Uterus (tissue), 4 donors: Measurements from ENCODE around the gene LFNG. TPM values are rescaled to one million over a fixed set of nuclear protein-coding genes. Genes with fewer than 3 reads are reported as not detected.
A peak's percentile ranks its signal among the peaks of the same experiment; 100 is the strongest.

ENCODE experiments used
- DNase-seq, 2 donors: peaks; one replicate each; pipeline ENCODE4 v3.0.0-alpha.2; 2019 to 2020
- H3K27ac ChIP-seq, 2 donors: fragments of 200-600 bp; sonication (generic); 1 replicate in 1 of 2; 2 replicates in 1 of 2; pipeline ENCODE4 v1.5.1; 2016 to 2018
- H3K27me3 ChIP-seq, 2 donors: fragments of 200-600 bp; sonication (generic); one replicate each; pipeline ENCODE4 v1.5.1; 2018 to 2019; ENCODE audit warnings: control low read depth in 1 of 2
- H3K36me3 ChIP-seq, 2 donors: fragments of 200-600 bp; sonication (generic); one replicate each; pipeline ENCODE4 v1.5.1; 2019; ENCODE audit warnings: control low read depth in 1 of 2
- H3K4me1 ChIP-seq, 2 donors: fragments of 200-600 bp; sonication (generic); one replicate each; pipeline ENCODE4 v1.5.1; 2018 to 2019; ENCODE audit warnings: control low read depth in 1 of 2
- H3K4me3 ChIP-seq, 2 donors: fragments of 200-600 bp; sonication (generic); 1 replicate in 1 of 2; 2 replicates in 1 of 2; pipeline ENCODE4 v1.5.1; 2018 to 2019; ENCODE audit warnings: mild to moderate bottlenecking in 1 of 2
- H3K9me3 ChIP-seq, 2 donors: fragments of 200-600 bp; sonication (generic); one replicate each; pipeline ENCODE4 v1.5.1; 2019; ENCODE audit warnings: control low read depth in 1 of 2
- POLR2A ChIP-seq, 2 donors: fragments of 450-650 bp; IDR thresholded peaks; one replicate each; pipeline ENCODE4 v1.6.1; 2016; ENCODE audit warnings: antibody characterized with exemption in 2 of 2, mild to moderate bottlenecking in 1 of 2, moderate library complexity in 1 of 2
- intact Hi-C: fragments of 100-400 bp; cut with DNase I; formaldehyde crosslinking; loops from one replicate; pipeline ENCODE4 v1.15.1; 2023; ENCODE audit warnings: low total_unique reads
- total RNA-seq, 4 donors: library from RNA; depleted of rRNA in 3 of 4; stranded (reverse); fragments of >200 nt in 3 of 4; gene quantifications; one replicate each; pipeline versions ENCODE4 v1.1.0 to v1.2.4, GENCODE V29; 2014 to 2023
- TF ChIP-seq, protein P1 (sequence below), 4 experiments: fragments of 200-600 bp in 2 of 4; fragments of 450-650 bp in 2 of 4; sonication (generic) in 2 of 4; IDR thresholded peaks; one replicate each; pipeline ENCODE4 v1.5.1; 2016 to 2019; ENCODE audit warnings: antibody characterized with exemption in 4 of 4, mild to moderate bottlenecking in 2 of 4, moderate library complexity in 1 of 4
- donor health status: DM: yes; HTN: yes; CAD: no.

The LFNG gene
- 10 to 100 TPM in 2 of 4 donors, 1 to 10 TPM in 1, not detected in 1; 2.3 to 30.5 (median 26.5) TPM for total RNA-seq

DNA sequence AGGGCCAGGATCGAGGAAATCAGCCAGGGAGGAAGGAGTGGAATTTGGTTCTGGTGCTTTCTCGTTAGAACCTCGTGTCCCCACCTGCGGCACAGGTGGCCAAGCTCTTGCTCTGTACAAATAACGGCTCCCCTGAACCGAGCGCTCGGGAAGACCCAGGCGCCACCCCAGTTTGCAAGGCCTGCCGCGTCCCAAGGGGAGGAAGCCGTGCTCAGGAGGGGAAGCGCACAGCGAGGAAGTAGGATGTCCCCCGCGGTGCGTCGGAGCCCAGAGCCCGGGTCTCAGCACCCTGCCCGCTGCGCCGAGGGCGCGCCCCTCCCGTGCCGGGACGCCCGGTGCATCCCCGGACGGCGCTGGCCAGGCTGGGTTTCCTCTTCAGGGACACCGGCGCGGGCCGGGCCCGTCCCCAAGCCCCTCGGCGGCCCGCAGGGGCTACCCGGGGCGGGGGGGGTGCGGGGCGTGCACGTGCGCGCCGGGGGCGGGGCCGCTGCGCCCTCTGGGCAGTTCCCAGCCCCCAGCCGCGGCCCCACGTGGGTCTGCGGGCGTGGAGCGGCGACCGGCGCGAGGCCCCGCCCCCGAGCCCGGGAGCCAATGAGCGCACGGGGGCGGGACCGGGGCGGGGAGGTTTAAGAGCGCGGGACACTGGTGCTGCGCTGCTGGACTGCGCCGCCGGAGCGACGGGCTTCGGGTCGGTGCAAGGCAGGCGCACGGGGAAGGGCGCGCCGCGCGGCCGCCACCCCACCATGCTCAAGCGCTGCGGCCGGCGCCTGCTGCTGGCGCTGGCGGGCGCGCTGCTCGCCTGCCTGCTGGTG is at the start of gene LFNG:
LFNG (plus strand) TSS at position 656 of the 812 bp plus-strand sequence; CDS start at position 744, 88 bp downstream.
- Histone ChIP-seq H3K9me3 (no peaks in the 10 kb centered on the region), H3K27me3 (peaks cover 0 to 10% of the 10 kb centered on the region in 2 donors), H3K27ac (peak within 1 kb of the TSS; percentile 56 to 67), H3K36me3 (no peaks in the 10 kb centered on the region), H3K4me3 (peak within 1 kb of the TSS; percentile 32 to 51), H3K4me1 (peaks cover 0 to 19% of the 10 kb centered on the region in 2 donors)
- intact Hi-C loops, result no loop called here
- peak; percentile 97 to 98 for TF ChIP-seq POLR2A (IDR thresholded peaks at IDR 0.05)
- TF ChIP-seq, protein P1, sequence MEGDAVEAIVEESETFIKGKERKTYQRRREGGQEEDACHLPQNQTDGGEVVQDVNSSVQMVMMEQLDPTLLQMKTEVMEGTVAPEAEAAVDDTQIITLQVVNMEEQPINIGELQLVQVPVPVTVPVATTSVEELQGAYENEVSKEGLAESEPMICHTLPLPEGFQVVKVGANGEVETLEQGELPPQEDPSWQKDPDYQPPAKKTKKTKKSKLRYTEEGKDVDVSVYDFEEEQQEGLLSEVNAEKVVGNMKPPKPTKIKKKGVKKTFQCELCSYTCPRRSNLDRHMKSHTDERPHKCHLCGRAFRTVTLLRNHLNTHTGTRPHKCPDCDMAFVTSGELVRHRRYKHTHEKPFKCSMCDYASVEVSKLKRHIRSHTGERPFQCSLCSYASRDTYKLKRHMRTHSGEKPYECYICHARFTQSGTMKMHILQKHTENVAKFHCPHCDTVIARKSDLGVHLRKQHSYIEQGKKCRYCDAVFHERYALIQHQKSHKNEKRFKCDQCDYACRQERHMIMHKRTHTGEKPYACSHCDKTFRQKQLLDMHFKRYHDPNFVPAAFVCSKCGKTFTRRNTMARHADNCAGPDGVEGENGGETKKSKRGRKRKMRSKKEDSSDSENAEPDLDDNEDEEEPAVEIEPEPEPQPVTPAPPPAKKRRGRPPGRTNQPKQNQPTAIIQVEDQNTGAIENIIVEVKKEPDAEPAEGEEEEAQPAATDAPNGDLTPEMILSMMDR (IDR thresholded peaks at IDR 0.05), result peak in 1 of 4 experiments; percentile 44
- peak; percentile 76 to 85 for DNase-seq

DNA sequence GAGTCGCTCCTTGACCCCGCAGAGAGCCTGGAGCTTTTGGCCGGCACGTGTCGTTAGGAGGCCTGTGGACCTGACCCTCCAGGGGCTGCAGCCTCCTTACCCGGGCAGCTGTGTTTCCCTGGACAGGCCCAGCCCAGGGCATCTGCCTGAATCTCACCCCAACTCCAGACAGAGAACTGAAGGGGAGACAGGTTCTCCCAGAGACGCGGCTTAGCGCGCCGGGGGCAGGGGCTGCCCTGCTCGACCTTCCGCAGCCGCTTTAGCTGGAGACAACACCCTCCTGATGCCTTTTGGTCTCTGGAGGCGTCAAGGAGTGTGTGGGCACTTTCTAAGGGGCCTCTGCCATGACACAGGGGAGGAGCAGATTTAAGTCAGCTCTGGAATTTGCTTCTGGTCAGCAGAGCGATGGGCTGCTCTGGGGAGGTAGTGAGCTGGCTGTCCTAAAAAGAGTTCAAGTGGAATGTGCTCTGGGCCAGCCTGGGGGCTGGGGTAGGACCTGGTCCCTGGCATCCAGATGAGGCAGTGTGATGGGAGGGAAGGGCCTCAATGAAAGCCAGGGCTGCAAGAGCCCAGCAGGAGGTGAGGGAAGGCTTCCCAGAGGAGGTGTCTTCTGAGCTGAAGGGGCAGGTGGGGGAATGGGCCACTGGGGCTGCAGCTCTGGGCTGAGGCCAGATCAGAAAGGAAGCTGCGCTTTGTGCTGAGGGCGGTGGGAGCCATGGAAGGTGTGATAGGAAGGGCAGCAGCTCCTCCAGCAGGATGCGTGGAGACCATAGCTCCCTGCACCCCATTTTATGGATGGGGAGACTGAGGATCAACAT is 49.2 kb upstream of the LFNG start:
- intact Hi-C loops, result no loop called here
- no peak for TF ChIP-seq POLR2A (IDR thresholded peaks at IDR 0.05)
- TF ChIP-seq, protein P1 (IDR thresholded peaks at IDR 0.05), result no peak

DNA sequence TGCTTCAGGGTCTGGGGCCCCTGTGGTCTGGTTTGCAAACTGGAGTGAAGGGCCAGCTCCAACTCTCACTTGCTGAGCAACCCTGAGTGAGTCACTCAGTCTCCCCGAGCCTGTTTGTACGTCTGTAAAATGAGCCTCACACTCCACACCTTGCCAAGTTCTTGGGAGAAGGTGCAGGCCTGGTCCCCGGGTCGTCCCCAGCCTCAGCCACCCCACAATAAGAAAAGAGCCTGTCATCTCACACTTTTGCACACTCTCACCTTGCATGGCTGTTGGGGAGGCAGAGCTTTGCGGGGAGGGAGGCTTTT is 48.6 kb upstream of the LFNG start:
- Histone ChIP-seq H3K4me3 (no peak overlapping the region), H3K27me3 (no peaks in the 10 kb centered on the region), H3K4me1 (no peaks in the 10 kb centered on the region), H3K36me3 (no peaks in the 10 kb centered on the region), H3K27ac (peak overlapping the region in 1 of 2 donors; percentile 12), H3K9me3 (no peaks in the 10 kb centered on the region)
- no peak for DNase-seq
- TF ChIP-seq POLR2A (IDR thresholded peaks at IDR 0.05), result no peak
- TF ChIP-seq, protein P1 (IDR thresholded peaks at IDR 0.05), result no peak
- intact Hi-C loops, result no loop called here

More for the DNA sequence above, 49.2 kb upstream of the LFNG start:
- no peak for DNase-seq
- Histone ChIP-seq H3K4me1 (no peaks in the 10 kb centered on the region), H3K27ac (no peak overlapping the region), H3K9me3 (no peaks in the 10 kb centered on the region), H3K4me3 (no peak overlapping the region), H3K36me3 (no peaks in the 10 kb centered on the region), H3K27me3 (no peaks in the 10 kb centered on the region)

GRCh38 chr7:2471396-2471795 is 48.2 kb upstream of the LFNG start:
- H3K27ac ChIP-seq, result peak overlapping the region; percentile 12 to 14

More at GRCh38 chr7:2471396-2471795, 48.2 kb upstream of the LFNG start:
- intact Hi-C loops, result no loop called here
- H3K4me3 ChIP-seq, result no peak overlapping the region
- H3K4me1 ChIP-seq, result no peaks in the 10 kb centered on the region
- TF ChIP-seq POLR2A (IDR thresholded peaks at IDR 0.05), result no peak
- TF ChIP-seq, protein P1 (IDR thresholded peaks at IDR 0.05), result no peak
- H3K27me3 ChIP-seq, result no peaks in the 10 kb centered on the region
- no peaks in the 10 kb centered on the region for H3K9me3 ChIP-seq
- DNase-seq, result peak in 1 of 2 donors; percentile 48
- no peaks in the 10 kb centered on the region for H3K36me3 ChIP-seq
